ENCODE data around the gene ORC3.

DNA sequence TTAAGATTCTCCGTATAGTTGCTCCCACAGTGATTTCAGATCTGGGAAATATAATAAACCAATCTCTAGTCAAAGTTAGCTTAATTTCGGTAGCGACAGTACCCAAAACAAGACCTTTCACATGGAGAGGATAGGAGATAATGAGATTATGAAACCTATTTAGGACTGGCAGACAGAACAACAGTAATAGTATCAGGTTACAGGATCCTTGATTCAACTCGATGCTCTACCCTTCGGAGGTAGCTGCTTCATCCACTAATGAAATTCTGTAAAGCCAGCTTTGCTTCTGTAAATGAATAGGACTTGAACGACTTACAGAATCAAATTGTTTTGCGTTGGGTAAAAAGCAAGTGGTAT lies 112.6 kb downstream of the ORC3 start:
- TF ChIP-seq GATA3 (IDR thresholded peaks at IDR 0.05; ENCODE audit: low read depth, low read length) = no peak
- TF ChIP-seq GATA2 (IDR thresholded peaks at IDR 0.05; ENCODE audit: low read depth, low read length) = no peak
